HepG2 (cell line): ENCODE results near the gene ZC3H8. TPM values are rescaled to one million over a fixed set of nuclear protein-coding genes. Genes with fewer than 3 reads are reported as not detected.

Source experiments
- ARNTL ChIP-seq: sonication (generic); formaldehyde crosslinking; IDR thresholded peaks from 2 replicates; pipeline ENCODE4 v1.4.0; 2020; ENCODE audit warnings: mild to moderate bottlenecking, missing genetic modification reagents
- ATF4 ChIP-seq, 2 experiments: fragments of 450-650 bp in 1 of 2; sonication (generic) in 1 of 2; formaldehyde crosslinking; IDR thresholded peaks; 2 replicates each; pipeline versions ENCODE4 v1.5.0 to v1.8.0; 2020 to 2022; ENCODE audit warnings: mild to moderate bottlenecking in 1 of 2, missing genetic modification reagents in 1 of 2
- DMTF1 ChIP-seq: sonication (generic); formaldehyde crosslinking; IDR thresholded peaks from 2 replicates; pipeline ENCODE4 v1.4.0; 2020; ENCODE audit warnings: mild to moderate bottlenecking, missing genetic modification reagents
- FOSL1 ChIP-seq: sonication (generic); formaldehyde crosslinking; IDR thresholded peaks from 2 replicates; pipeline ENCODE4 v1.9.0; 2021; ENCODE audit warnings: missing genetic modification reagents, borderline replicate concordance
- FOXO1 ChIP-seq: sonication (generic); formaldehyde crosslinking; IDR thresholded peaks from 2 replicates; pipeline ENCODE4 v1.4.0; 2020; ENCODE audit warnings: missing genetic modification reagents
- GLI4 ChIP-seq: sonication (generic); formaldehyde crosslinking; IDR thresholded peaks from 2 replicates; pipeline ENCODE4 v1.5.1; 2020; ENCODE audit warnings: missing genetic modification reagents, mild to moderate bottlenecking, moderate library complexity, borderline replicate concordance
- HINFP ChIP-seq: sonication (generic); formaldehyde crosslinking; IDR thresholded peaks from 2 replicates; pipeline ENCODE4 v1.4.0; 2020; ENCODE audit warnings: low read depth, mild to moderate bottlenecking, missing genetic modification reagents
- HOMEZ ChIP-seq: IDR thresholded peaks from 2 replicates; pipeline ENCODE4 v1.6.1; 2016; ENCODE audit warnings: low read depth
- NFAT5 ChIP-seq: sonication (generic); formaldehyde crosslinking; IDR thresholded peaks from 2 replicates; pipeline ENCODE4 v1.4.0; 2020; ENCODE audit warnings: missing genetic modification reagents
- RFX3 ChIP-seq: IDR thresholded peaks from 2 replicates; pipeline ENCODE4 v1.6.1; 2016; ENCODE audit warnings: missing biosample characterization, missing genetic modification reagents
- ZNF138 ChIP-seq: sonication (generic); formaldehyde crosslinking; IDR thresholded peaks from 2 replicates; pipeline ENCODE4 v1.5.0; 2020; ENCODE audit warnings: mild to moderate bottlenecking, low read depth, missing genetic modification reagents
- ZNF260 ChIP-seq: sonication (generic); formaldehyde crosslinking; IDR thresholded peaks from 2 replicates; pipeline ENCODE4 v1.4.0; 2020; ENCODE audit warnings: missing genetic modification reagents, low read depth, mild to moderate bottlenecking, borderline replicate concordance
- ZNF275 ChIP-seq: sonication (generic); formaldehyde crosslinking; IDR thresholded peaks from 2 replicates; pipeline ENCODE4 v1.8.0; 2022; ENCODE audit warnings: missing genetic modification reagents, mild to moderate bottlenecking, inconsistent platforms, borderline replicate concordance
- ZNF570 ChIP-seq: sonication (generic); formaldehyde crosslinking; IDR thresholded peaks from 2 replicates; pipeline ENCODE4 v1.4.0; 2020; ENCODE audit warnings: mild to moderate bottlenecking, missing genetic modification reagents, borderline replicate concordance
- ZSCAN25 ChIP-seq: sonication (generic); formaldehyde crosslinking; IDR thresholded peaks from 2 replicates; pipeline ENCODE4 v1.8.0; 2022; ENCODE audit warnings: mild to moderate bottlenecking, missing genetic modification reagents
- polyA plus RNA-seq, 8 experiments: library from polyadenylated mRNA; depleted of rRNA in 3 of 8; stranded (reverse) in 7 of 8; unstranded in 1 of 8; fragments of >200 nt; fragmentation: Illumina TruSeq in 4 of 8; extraction: Trizol in 4 of 8; gene quantifications; 2 replicates each; pipeline versions ENCODE4 v1.2.1 to v1.2.3, GENCODE V29; 2011 to 2016; ENCODE audit warnings: low read depth in 4 of 8, missing spikeins in 1 of 8, mixed read lengths in 1 of 8; ENCODE audit not compliant: insufficient read depth in 1 of 8
- total RNA-seq, 5 experiments: library from RNA; depleted of rRNA; stranded (reverse); fragments of >200 nt; fragmentation: Illumina TruSeq; extraction: Trizol; gene quantifications; 2 replicates each; pipeline ENCODE4 v1.2.3, GENCODE V29; 2016; ENCODE audit warnings: low read depth in 1 of 5

The ZC3H8 gene
- total and polyA plus RNA-seq, 2 of the 13 experiments (the other 11 are each of a cell fraction or from before 2014, with no cell fraction given): 4.5 to 17.0 TPM

- TF ChIP-seq GLI4: no peak
- TF ChIP-seq HOMEZ (CRISPR knock-in tag): 0 out of 2 replicates have a peak, but pooled peaks have one; percentile 14
- TF ChIP-seq ZSCAN25: no peak
- no peak for TF ChIP-seq NFAT5
- TF ChIP-seq DMTF1 (CRISPR knock-in tag): no peak
- TF ChIP-seq ZNF260 (CRISPR knock-in tag): no peak
- no peak for TF ChIP-seq ARNTL (CRISPR knock-in tag)
- no peak for TF ChIP-seq ZNF570
- TF ChIP-seq RFX3 (CRISPR knock-in tag): no peak
- TF ChIP-seq FOXO1: peak; percentile 35; the same call in 1 of the 2 replicates
- TF ChIP-seq ZNF275 (CRISPR knock-in tag): no peak
- peak in 1 of 2 experiments; percentile 18; a peak in 1 of 4 replicates for TF ChIP-seq ATF4 (CRISPR knock-in tag; IDR thresholded peaks at IDR 0.05)
- no peak for TF ChIP-seq FOSL1 (CRISPR knock-in tag)
- TF ChIP-seq HINFP (CRISPR knock-in tag): no peak
- no peak for TF ChIP-seq ZNF138 (CRISPR knock-in tag)
These were observed 4.9 kb upstream of the ZC3H8 start (continued) for GRCh38 chr2:112259509-112260294.
